ENCODE measurements around the gene SCAF8. TPM values are rescaled to one million over a fixed set of nuclear protein-coding genes. Genes with fewer than 3 reads are reported as not detected.

The SCAF8 gene
- total and polyA plus RNA-seq, 2 of the 8 experiments (the other 6 are each of a cell fraction or from before 2014, with no cell fraction given): 20.3 to 46.3 TPM

- ChIA-PET CTCF (ENCODE audit: partially characterized antibody) (interaction anchor here (1.1 to 1.6 kb wide), 2 partner anchors 11 to 12 kb away, joined by 3 to 4 read pairs; no protein-coding TSS in a partner anchor), POLR2A (ENCODE audit: partially characterized antibody) (no interaction called here)
- H3K4me3 ChIP-seq (ENCODE audit: extremely low read depth in 1 of 4, insufficient read depth in 2 of 4, low read depth in 3 of 4, low read length in 4 of 4): no peak overlapping the region
- no peak overlapping the region for H2BK15ac ChIP-seq (ENCODE audit: low read length)
- no peak overlapping the region for H3K18ac ChIP-seq (ENCODE audit: extremely low read depth, low read length)
- H3K23me2 ChIP-seq (ENCODE audit: low read depth, low read length): no peaks in the 10 kb centered on the region
- H3K27me3 ChIP-seq (replicated peaks in 1 of 4; ENCODE audit: control insufficient read depth in 3 of 4, extremely low read depth in 1 of 4, insufficient read depth in 3 of 4, low read length in 3 of 4): no peaks in the 10 kb centered on the region
- no peak overlapping the region for H2AFZ ChIP-seq (ENCODE audit: low read length)
- WGBS, 2 experiments (ENCODE audit: extremely low coverage in 1 of 2, insufficient coverage in 1 of 2, insufficient read length in 1 of 2, insufficient replicate concordance in 2 of 2, low coverage in 1 of 2, low lambda C conversion rate in 2 of 2, missing lambda C conversion rate in 1 of 2): 88% methylated on average over 5 of the region's 5 CpGs; no CpG with 5 or more reads in 1 of the 2 experiments
- no peaks in the 10 kb centered on the region for H3K4me1 ChIP-seq (replicated peaks in 1 of 4; ENCODE audit: control insufficient read depth in 3 of 4, insufficient read depth in 4 of 4, low read length in 3 of 4)
- FAIRE-seq (no peak), DNase-seq (ENCODE audit: low read depth in 1 of 2, low spot score in 2 of 2) (no peak)
- H3K27ac ChIP-seq (ENCODE audit: low read depth, low read length): no peak overlapping the region
- no peak overlapping the region for H3K23ac ChIP-seq (ENCODE audit: insufficient read length)
- H4K8ac ChIP-seq (ENCODE audit: extremely low read depth, insufficient read depth, low read length): no peak overlapping the region
- H3K79me1 ChIP-seq (ENCODE audit: low read depth, low read length): no peaks in the 10 kb centered on the region; the same call in none of the 2 replicates
- no peaks in the 10 kb centered on the region for H4K20me1 ChIP-seq (replicated peaks in 1 of 2; ENCODE audit: control insufficient read depth in 1 of 2, insufficient read depth in 2 of 2, low read length in 2 of 2)
- TF ChIP-seq PHF8 (conservative IDR thresholded peaks at IDR 0.05; ENCODE audit: low read depth, low read length) (no peak), ATF3 (IDR thresholded peaks at IDR 0.05; ENCODE audit: insufficient read depth, low read depth, low read length) (no peak), GTF2F1 (IDR thresholded peaks at IDR 0.05; ENCODE audit: borderline replicate concordance, low read depth, low read length) (no peak), EGR1 (IDR thresholded peaks at IDR 0.05; ENCODE audit: borderline replicate concordance, low read depth, low read length) (no peak), HDAC2 (IDR thresholded peaks at IDR 0.05; ENCODE audit: borderline replicate concordance in 1 of 2, low read depth in 2 of 2, low read length in 2 of 2) (no peak), RXRA (IDR thresholded peaks at IDR 0.05; ENCODE audit: insufficient read depth, low read depth, low read length) (no peak), KDM4A (IDR thresholded peaks at IDR 0.05; ENCODE audit: low read depth, low read length, severe bottlenecking) (no peak), RNF2 (IDR thresholded peaks at IDR 0.05; ENCODE audit: borderline replicate concordance, low read depth, low read length, missing control alignments, poor library complexity, severe bottlenecking) (no peak)
- no peak overlapping the region for H4K91ac ChIP-seq (replicated peaks; ENCODE audit: insufficient read length, low read length)
- H3K79me2 ChIP-seq (ENCODE audit: control insufficient read depth in 1 of 2, insufficient read depth in 2 of 2, low read length in 2 of 2): peaks cover 0 to 8% of the 10 kb centered on the region in 2 experiments; a peak in 2 of 4 replicates
- H3K36me3 ChIP-seq (ENCODE audit: control insufficient read depth in 2 of 4, insufficient read depth in 4 of 4, low read length in 3 of 4): no peaks in the 10 kb centered on the region
- H3K4me2 ChIP-seq (ENCODE audit: insufficient read depth in 1 of 2, low read depth in 2 of 2, low read length in 2 of 2): no peak overlapping the region
- H3K9me3 ChIP-seq (ENCODE audit: insufficient read depth in 2 of 2, low read depth in 1 of 2, low read length in 1 of 2): no peaks in the 10 kb centered on the region
- H3K4ac ChIP-seq (replicated peaks; ENCODE audit: insufficient read length, low read depth, low read length): no peak overlapping the region
- no peak overlapping the region for H2BK20ac ChIP-seq (ENCODE audit: low read length)
- H2BK5ac ChIP-seq (ENCODE audit: low read depth, low read length): no peak overlapping the region
- no peak overlapping the region for H3K56ac ChIP-seq (replicated peaks; ENCODE audit: insufficient read length, low read depth, low read length)
- H4K5ac ChIP-seq (ENCODE audit: insufficient read length, low read depth, low read length): no peak overlapping the region
- no peak overlapping the region for H2BK12ac ChIP-seq (ENCODE audit: low read depth, low read length)
- H2BK120ac ChIP-seq (replicated peaks; ENCODE audit: low read depth, low read length): no peak overlapping the region
- no peak overlapping the region for H3K9ac ChIP-seq (replicated peaks in 1 of 4; ENCODE audit: extremely low read depth in 1 of 4, low read depth in 3 of 4, low read length in 3 of 4)
- H3K14ac ChIP-seq (ENCODE audit: insufficient read length): no peak overlapping the region
- H2AK5ac ChIP-seq (ENCODE audit: low read depth, low read length): no peak overlapping the region
Measured at GRCh38 chr6:154857529-154857928, 124.3 kb downstream of the SCAF8 start.
